Psoas muscle (tissue), 8 donors: ENCODE results near the gene VSTM4. TPM values are rescaled to one million over a fixed set of nuclear protein-coding genes. Genes with fewer than 3 reads are reported as not detected.
A peak's percentile ranks its signal among the peaks of the same experiment; 100 is the strongest.

Experiments
- ATAC-seq, 4 donors: fragments of 200-7000 bp; cut with Tn5 transposase; one replicate each; pipeline ENCODE4 v1.9.1; 2020; ENCODE audit warnings: moderate library complexity in 3 of 4, mild to moderate bottlenecking in 2 of 4
- DNase-seq, 2 donors: peaks; one replicate each; pipeline ENCODE4 v3.0.0-alpha.2; 2020
- H3K27ac ChIP-seq: fragments of 200-600 bp; one replicate; pipeline ENCODE4 v1.8.0; 2022
- H3K27me3 ChIP-seq, 3 donors: fragments of 200-600 bp in 1 of 3; one replicate each; pipeline versions ENCODE4 v1.6.1 to v1.8.0; 2013 to 2022; ENCODE audit warnings: low read length in 2 of 3, mild to moderate bottlenecking in 2 of 3, moderate library complexity in 1 of 3; ENCODE audit not compliant: insufficient read depth in 3 of 3
- H3K36me3 ChIP-seq, 2 donors: fragments of 200-600 bp in 1 of 2; one replicate each; pipeline versions ENCODE4 v1.6.1 to v1.8.0; 2013 to 2022; ENCODE audit warnings: low read depth in 1 of 2, mild to moderate bottlenecking in 1 of 2, moderate library complexity in 1 of 2; ENCODE audit not compliant: insufficient read depth in 1 of 2
- H3K4me1 ChIP-seq: fragments of 200-600 bp; one replicate; pipeline ENCODE4 v1.8.0; 2022
- H3K4me3 ChIP-seq: fragments of 200-600 bp; one replicate; pipeline ENCODE4 v1.8.0; 2022; ENCODE audit warnings: mild to moderate bottlenecking
- H3K9me3 ChIP-seq: fragments of 200-600 bp; one replicate; pipeline ENCODE4 v1.8.0; 2022
- CTCF ChIP-seq: fragments of 200-600 bp; IDR thresholded peaks from one replicate; pipeline ENCODE4 v1.8.0; 2022; ENCODE audit warnings: antibody characterized with exemption
- WGBS, 3 donors: extraction: QIAGEN DNeasy Blood & Tissue Kit; methylation state at CpG; one replicate each; pipeline versions ENCODE4 v1.1.6 to v1.1.7; 2013; 5-methylcytosine and 5-hydroxymethylcytosine counted together
- intact Hi-C, 2 donors: fragments of 100-400 bp; cut with DNase I; formaldehyde crosslinking; loops; one replicate each; pipeline versions ENCODE4 v1.11.0 to v1.14.2; 2022
- polyA plus RNA-seq, 3 donors: library from polyadenylated mRNA; stranded (reverse); fragments of 200-250 nt; gene quantifications; one replicate each; pipeline ENCODE4 v1.2.3, GENCODE V29; 2013
- total RNA-seq, 4 donors: library from RNA; stranded (reverse); fragmentation: NEBNext Ultra II Directional in 2 of 4; extraction: Animal tissue kit (Norgen Biotek cat#: 25700) in 2 of 4; gene quantifications; one replicate each; pipeline versions ENCODE4 v1.2.1 to v1.2.4, GENCODE V29; 2021 to 2023
- donor health status: healthy with polysubstance abuse.
- donor health status: DM: no; HTN: no; CAD: no; lungs with moderate emphysema.
- donor health status: Bipolar disorder and iron deficiency.
- donor health status: healthy.
- donor health status: DM: yes; HTN: yes; CAD: no.
- donor health status: DM: no; HTN: no; CAD: no.
- donor health status: DM: no; HTN: no; CAD: no.
- donor health status: DM: yes; HTN: yes; CAD: no.

The VSTM4 gene
- total and polyA plus RNA-seq, 7 donors: 1.0 to 4.4 (median 1.8) TPM

- intact Hi-C loops: no loop called here
- no peak for DNase-seq
- H3K27ac ChIP-seq: no peak overlapping the region
Observed at GRCh38 chr10:49132362-49132737, 17.0 kb upstream of the VSTM4 start.

GRCh38 chr10:49131507-49132361 is 16.4 kb upstream of the VSTM4 start:
- peaks cover 4% of the 10 kb centered on the region for H3K9me3 ChIP-seq
- WGBS, 3 donors: 39 to 51% (median 40%) methylated on average over 37 of the region's 37 CpGs
- peaks cover 0 to 6% (median 2%) of the 10 kb centered on the region in 3 donors for H3K27me3 ChIP-seq
- H3K36me3 ChIP-seq: no peaks in the 10 kb centered on the region
- no peak for TF ChIP-seq CTCF
- ATAC-seq: peak in 2 of 4 donors; percentile 47 to 48
- intact Hi-C loops: no loop called here
- no peak overlapping the region for H3K27ac ChIP-seq
- H3K4me1 ChIP-seq: no peaks in the 10 kb centered on the region
- H3K4me3 ChIP-seq: peak overlapping the region; percentile 22
- DNase-seq: no peak

More at GRCh38 chr10:49132362-49132737, 17.0 kb upstream of the VSTM4 start:
- no peak for TF ChIP-seq CTCF
- ATAC-seq: no peak
- peaks cover 4% of the 10 kb centered on the region for H3K9me3 ChIP-seq
- no peak overlapping the region for H3K4me3 ChIP-seq
- no peaks in the 10 kb centered on the region for H3K36me3 ChIP-seq
- peaks cover 0 to 6% (median 2%) of the 10 kb centered on the region in 3 donors for H3K27me3 ChIP-seq
- WGBS, 3 donors: 85 to 94% (median 92%) methylated on average over 2 of the region's 2 CpGs
- no peaks in the 10 kb centered on the region for H3K4me1 ChIP-seq

- Histone ChIP-seq H3K27ac (no peak overlapping the region), H3K27me3 (peaks cover 0 to 6% (median 0%) of the 10 kb centered on the region in 3 donors), H3K36me3 (no peaks in the 10 kb centered on the region), H3K4me1 (no peaks in the 10 kb centered on the region), H3K4me3 (no peak overlapping the region), H3K9me3 (no peaks in the 10 kb centered on the region)
- no peak for DNase-seq
- WGBS, 3 donors: 95 to 100% (median 97%) methylated on average over 1 of the region's 1 CpG
- no peak for ATAC-seq
- intact Hi-C loops: no loop called here
- TF ChIP-seq CTCF: no peak
Observed at GRCh38 chr10:49129376-49129775, 14.1 kb upstream of the VSTM4 start.

- no peaks in the 10 kb centered on the region for H3K36me3 ChIP-seq
- H3K9me3 ChIP-seq: peaks cover 3% of the 10 kb centered on the region
- H3K4me1 ChIP-seq: no peaks in the 10 kb centered on the region
- H3K4me3 ChIP-seq: no peak overlapping the region
- peaks cover 0 to 6% (median 0%) of the 10 kb centered on the region in 3 donors for H3K27me3 ChIP-seq
- no peak for ATAC-seq
- 86 to 88% (median 87%) methylated on average over 4 of the region's 4 CpGs for WGBS, 3 donors
- no peak for DNase-seq
- no peak overlapping the region for H3K27ac ChIP-seq
- intact Hi-C loops: no loop called here
- TF ChIP-seq CTCF: no peak
Observed at GRCh38 chr10:49128854-49129253, 13.5 kb upstream of the VSTM4 start.
